GM10847 (cell line): ENCODE results near the gene TSPAN4.
A peak's percentile ranks its signal among the peaks of the same experiment; 100 is the strongest.

Experiments used
- POLR2A ChIP-seq: IDR thresholded peaks from 2 replicates; pipeline ENCODE4 v1.6.1; 2011; ENCODE audit not compliant: insufficient read length; ENCODE audit errors: extremely low read depth

The TSPAN4 gene, protein sequence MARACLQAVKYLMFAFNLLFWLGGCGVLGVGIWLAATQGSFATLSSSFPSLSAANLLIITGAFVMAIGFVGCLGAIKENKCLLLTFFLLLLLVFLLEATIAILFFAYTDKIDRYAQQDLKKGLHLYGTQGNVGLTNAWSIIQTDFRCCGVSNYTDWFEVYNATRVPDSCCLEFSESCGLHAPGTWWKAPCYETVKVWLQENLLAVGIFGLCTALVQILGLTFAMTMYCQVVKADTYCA

GRCh38 chr11:842370-843002 is at the start of gene TSPAN4, which contains the start of gene POLR2L:
TSPAN4 (plus strand) TSS chr11:842852; CDS start chr11:850305, 7,453 bp downstream.
POLR2L (minus strand) TSS chr11:842529; CDS start chr11:842508, 21 bp downstream.
- peak; percentile 99 for TF ChIP-seq POLR2A

GRCh38 chr11:792873-793272 is 49.8 kb upstream of the TSPAN4 start:
- no peak for TF ChIP-seq POLR2A

DNA sequence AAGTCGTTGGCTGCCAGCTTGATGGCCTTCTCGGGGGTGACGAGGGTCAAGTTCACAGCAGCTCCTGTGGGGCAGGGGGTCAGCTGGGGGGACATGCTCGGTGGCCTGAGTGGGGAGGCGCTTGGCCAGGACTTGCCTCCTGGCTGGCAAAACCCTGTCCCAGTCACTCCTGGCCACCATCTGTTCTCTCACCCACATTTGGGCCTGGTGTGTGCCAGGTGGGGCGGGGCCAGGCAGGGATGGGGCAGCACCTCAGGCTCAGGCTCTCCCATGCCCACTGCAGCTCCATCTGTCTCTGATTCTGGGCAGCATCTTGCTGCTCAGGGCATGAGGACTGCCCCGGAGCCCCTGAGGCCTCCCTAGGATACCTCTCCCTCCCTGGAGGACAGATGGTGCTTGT is 49.1 kb upstream of the TSPAN4 start:
- TF ChIP-seq POLR2A: no peak

DNA sequence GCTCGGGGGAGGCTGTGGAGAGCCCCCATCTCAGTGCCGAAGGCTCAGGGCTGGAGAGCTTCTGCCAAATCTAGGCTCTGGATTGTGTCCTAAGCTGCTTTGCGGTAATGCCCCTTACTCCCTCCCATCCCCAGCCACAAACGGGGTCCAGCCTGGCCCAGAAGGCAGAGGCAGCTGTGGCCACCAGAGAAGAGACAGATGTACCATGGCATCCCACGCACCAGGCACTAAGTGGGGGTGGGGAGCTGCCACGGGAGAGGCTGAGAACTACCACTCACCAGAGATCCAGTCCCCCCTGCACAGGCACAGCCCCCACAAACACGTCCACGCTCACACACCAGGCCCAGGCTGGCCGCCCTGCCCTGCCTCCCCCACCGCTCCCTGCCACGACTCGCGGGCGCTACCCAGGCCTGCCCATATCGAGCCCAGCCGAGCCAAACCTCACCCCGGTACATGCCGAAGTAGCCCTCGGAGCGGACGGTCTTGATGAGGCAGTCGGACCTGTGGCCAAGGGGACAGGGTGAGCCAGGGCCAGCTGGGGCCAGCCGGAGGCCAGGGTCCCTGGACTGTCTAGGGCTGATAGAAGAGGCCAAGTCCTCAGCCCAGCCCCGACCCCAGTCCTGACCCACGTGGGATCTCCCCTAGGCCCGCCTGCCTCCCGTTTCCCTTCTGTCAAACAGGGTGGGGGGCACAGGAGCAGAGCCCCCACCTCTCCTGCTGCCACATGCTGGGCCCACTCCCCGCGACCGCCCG is 48.5 kb upstream of the TSPAN4 start:
- TF ChIP-seq POLR2A: no peak

DNA sequence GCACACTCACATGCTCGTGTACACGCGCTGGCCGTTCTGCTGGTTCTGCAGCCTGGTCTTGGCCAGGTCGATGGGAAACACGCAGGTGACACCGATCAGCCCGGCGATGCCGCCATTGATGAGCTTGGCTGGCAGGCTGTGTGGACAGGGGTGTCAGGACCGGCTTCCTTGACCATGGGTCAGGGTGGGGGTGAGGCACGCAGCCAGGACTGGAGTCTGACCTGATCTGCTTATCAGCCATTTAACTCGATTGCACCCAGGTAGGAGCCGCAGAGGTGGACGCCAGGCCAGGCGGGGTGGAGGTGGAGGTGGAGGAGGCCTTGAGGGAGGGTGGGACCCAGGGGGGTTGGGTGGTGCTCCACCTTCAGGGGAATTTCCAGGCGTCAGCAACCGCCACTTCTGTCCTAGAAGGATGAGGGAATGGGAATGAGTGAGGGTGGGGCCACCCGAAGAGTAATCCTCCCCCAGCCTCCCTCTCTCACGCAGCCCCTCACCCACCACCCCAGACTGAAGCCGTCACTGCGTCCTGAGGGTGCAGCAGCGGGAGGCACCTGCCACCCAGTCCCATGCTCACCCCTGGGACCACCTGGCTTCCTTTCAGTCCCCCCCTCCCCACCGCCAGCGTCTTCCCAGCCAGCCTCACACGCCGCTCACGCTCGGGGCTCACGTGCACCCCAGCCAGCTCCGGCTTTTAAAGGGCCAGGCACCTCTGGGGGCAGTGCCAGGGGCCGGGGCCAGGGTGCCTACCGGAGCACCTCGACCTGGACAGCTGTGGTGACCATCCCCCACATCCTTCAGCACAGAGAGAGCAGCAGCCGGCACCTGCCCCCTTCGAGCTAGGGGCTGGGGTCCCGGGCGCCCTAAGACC is 47.7 kb upstream of the TSPAN4 start:
- TF ChIP-seq POLR2A: no peak

- TF ChIP-seq POLR2A: peak; percentile 43
These were observed 46.8 kb upstream of the TSPAN4 start for GRCh38 chr11:795634-796564.

DNA sequence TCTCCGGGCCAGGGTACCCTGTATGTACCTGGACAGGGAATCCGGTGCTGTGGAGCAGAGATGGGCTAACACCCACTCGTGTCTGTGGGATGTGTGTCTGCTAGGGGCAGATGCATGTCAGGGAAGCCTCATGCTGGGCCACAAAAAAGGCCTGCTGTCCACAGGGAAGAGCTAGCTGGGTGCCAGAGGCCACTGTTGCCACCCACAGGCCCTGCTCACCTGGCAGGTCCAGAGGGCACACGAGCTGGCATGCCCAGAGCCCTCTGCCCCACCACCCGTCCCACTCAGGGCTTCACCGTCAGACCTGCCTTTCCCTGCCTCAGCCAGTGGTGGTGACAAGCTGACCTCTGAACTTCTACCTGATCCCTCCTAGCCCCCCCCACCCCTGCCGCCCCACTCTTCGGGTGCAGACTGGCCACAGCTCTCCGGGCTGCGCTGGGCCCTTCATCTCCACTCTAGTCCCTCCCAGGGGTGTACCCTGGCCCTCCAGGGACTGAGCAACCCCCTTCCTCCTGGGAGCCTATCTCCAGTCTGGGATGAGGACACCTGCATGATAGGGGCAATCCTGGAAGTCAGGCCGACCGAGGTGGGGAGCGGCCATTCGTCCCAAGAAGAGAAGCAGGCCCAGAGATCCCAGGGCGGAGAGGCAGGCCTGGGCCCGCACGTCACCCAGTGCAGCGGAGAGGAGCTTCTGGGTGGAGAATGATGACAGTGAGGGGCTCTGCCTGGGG is 45.9 kb upstream of the TSPAN4 start:
- TF ChIP-seq POLR2A: no peak

DNA sequence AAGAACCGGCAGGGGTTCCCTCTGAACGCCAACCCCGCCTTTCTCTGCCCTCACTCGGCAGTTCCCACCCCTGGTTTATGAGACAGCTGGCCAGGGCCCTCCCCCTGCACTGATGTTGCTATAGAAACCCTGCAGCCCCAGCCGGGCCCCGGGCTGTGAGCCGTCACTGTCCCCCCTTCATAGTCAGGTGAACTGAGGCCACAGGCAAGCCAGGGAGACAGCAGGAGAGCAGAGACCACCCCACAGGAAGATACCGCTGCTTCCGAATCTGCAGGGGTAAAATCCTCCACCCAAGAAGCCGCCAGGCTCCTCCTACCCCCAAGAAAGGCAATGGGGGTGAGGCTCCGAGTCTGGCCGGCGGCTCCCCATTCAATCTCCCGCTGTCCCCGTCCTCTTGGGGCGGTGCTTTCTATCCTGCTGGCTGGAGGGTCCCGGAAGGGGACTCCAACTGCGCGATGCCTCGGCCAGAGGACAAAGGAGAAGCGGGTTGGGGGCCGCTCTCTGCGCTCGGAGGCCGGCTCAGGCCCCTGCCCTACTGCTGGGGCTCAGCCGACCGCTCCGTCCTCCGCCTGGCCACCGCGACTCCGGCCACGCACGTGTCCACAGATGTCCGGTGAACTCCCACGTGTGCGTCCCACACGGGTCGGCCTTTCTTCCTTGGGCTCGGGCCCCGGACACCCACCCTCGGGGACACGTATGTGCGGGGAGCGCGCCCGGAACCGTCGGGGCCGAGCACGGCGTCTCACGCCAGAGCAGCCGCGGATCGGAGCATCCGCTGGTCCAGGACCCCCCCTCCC is 45.2 kb upstream of the TSPAN4 start:
- peak; percentile 41 for TF ChIP-seq POLR2A

- peak; percentile 37 for TF ChIP-seq POLR2A
These were observed 44.4 kb upstream of the TSPAN4 start, which contains the start of gene SLC25A22 for GRCh38 chr11:798093-798713. SLC25A22 (minus strand) TSS chr11:798281; CDS start chr11:795006, 3,275 bp downstream.

GRCh38 chr11:799641-800316 is 42.9 kb upstream of the TSPAN4 start:
- no peak for TF ChIP-seq POLR2A

DNA sequence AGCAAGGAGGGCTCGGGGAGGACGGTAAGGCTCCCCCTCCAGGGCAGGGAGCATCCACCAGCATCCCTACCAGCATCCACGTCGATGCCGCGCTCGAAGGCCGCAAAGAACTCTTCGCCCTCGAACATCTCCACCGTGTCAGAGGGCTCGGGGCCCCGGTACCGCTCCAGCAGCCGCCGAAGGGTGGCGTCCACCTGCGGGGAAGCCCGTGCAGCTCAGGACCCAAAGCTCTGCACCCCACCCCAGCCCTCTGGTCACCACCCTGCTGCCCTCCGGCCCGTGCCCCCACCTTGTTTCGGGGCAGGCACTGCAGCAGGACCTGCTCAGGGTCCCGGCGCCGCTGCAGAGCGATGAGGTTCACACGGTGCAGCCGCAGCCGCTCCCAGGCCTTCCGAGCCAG is 42.2 kb upstream of the TSPAN4 start:
- TF ChIP-seq POLR2A: no peak

GRCh38 chr11:801097-801780 is 41.4 kb upstream of the TSPAN4 start:
- no peak for TF ChIP-seq POLR2A
